Ascending aorta (tissue), 2 donors: ENCODE data around the gene TSACC. TPM values are rescaled to one million over a fixed set of nuclear protein-coding genes. Genes with fewer than 3 reads are reported as not detected.
"Not testable (repeated sequence)": the region's sequence is repeated elsewhere in the genome, so short reads cannot be mapped to it uniquely, and the experiment has no call there.

Experiments
- DNase-seq, 2 donors: peaks; one replicate each; pipeline ENCODE4 v3.0.0-alpha.2; 2019; ENCODE audit warnings: low spot score in 2 of 2
- H3K27ac ChIP-seq, 2 donors: fragments of 200-600 bp; sonication (generic); one replicate each; pipeline ENCODE4 v1.5.1; 2016 to 2017; ENCODE audit warnings: mild to moderate bottlenecking in 1 of 2
- H3K27me3 ChIP-seq: fragments of 200-600 bp; sonication (generic); one replicate; pipeline ENCODE4 v1.5.1; 2017
- H3K36me3 ChIP-seq, 2 donors: fragments of 200-600 bp; sonication (generic); one replicate each; pipeline ENCODE4 v1.5.1; 2016
- H3K4me1 ChIP-seq, 2 donors: fragments of 200-600 bp; sonication (generic); one replicate each; pipeline ENCODE4 v1.5.1; 2016 to 2017; ENCODE audit warnings: mild to moderate bottlenecking in 1 of 2
- H3K4me3 ChIP-seq, 2 donors: fragments of 200-600 bp; sonication (generic); one replicate each; pipeline ENCODE4 v1.5.1; 2016 to 2017; ENCODE audit warnings: mild to moderate bottlenecking in 1 of 2
- H3K9me3 ChIP-seq, 2 donors: fragments of 200-600 bp; sonication (generic); one replicate each; pipeline ENCODE4 v1.5.1; 2016
- CTCF ChIP-seq, 3 experiments: fragments of 200-600 bp in 2 of 3; fragments of 450-650 bp in 1 of 3; sonication (generic) in 2 of 3; IDR thresholded peaks; one replicate each; pipeline ENCODE4 v1.5.1; 2016 to 2019; ENCODE audit warnings: antibody characterized with exemption in 3 of 3, mild to moderate bottlenecking in 1 of 3, moderate library complexity in 1 of 3
- intact Hi-C: fragments of 100-400 bp; cut with DNase I; formaldehyde crosslinking; loops from one replicate; pipeline ENCODE4 v1.15.1; 2023
- total RNA-seq: library from RNA; depleted of rRNA; stranded (reverse); fragments of >200 nt; gene quantifications from one replicate; pipeline ENCODE4 v1.1.0, GENCODE V29; 2016

TSACC gene
- total RNA-seq, 1 donor from 2014 or later, result not detected

GRCh38 chr1:156347331-156347730 lies 9.0 kb downstream of the TSACC start:
- TF ChIP-seq CTCF (IDR thresholded peaks at IDR 0.05), result no peak
- DNase-seq, result no peak

GRCh38 chr1:156352481-156352880 lies 14.2 kb downstream of the TSACC start:
- H3K36me3 ChIP-seq, H3K9me3 ChIP-seq, H3K27me3 ChIP-seq, intact Hi-C loops, H3K4me3 ChIP-seq, H3K4me1 ChIP-seq, DNase-seq, H3K27ac ChIP-seq: not testable (repeated sequence)

More at GRCh38 chr1:156347331-156347730, 9.0 kb downstream of the TSACC start:
- no peaks in the 10 kb centered on the region for H3K4me1 ChIP-seq
- no peaks in the 10 kb centered on the region for H3K36me3 ChIP-seq
- no peak overlapping the region for H3K4me3 ChIP-seq
- intact Hi-C loops, result no loop called here
- no peaks in the 10 kb centered on the region for H3K27me3 ChIP-seq
- H3K9me3 ChIP-seq, result no peaks in the 10 kb centered on the region
- no peak overlapping the region for H3K27ac ChIP-seq

- Histone ChIP-seq H3K27me3 (no peaks in the 10 kb centered on the region), H3K27ac (no peak overlapping the region), H3K4me3 (no peak overlapping the region), H3K36me3 (no peaks in the 10 kb centered on the region), H3K9me3 (no peaks in the 10 kb centered on the region), H3K4me1 (no peaks in the 10 kb centered on the region)
- no peak for TF ChIP-seq CTCF (IDR thresholded peaks at IDR 0.05)
- DNase-seq, result no peak
- intact Hi-C loops, result no loop called here
Measured at GRCh38 chr1:156356262-156356874, 18.0 kb downstream of the TSACC start.

GRCh38 chr1:156356875-156357534 lies 18.7 kb downstream of the TSACC start:
- no peak overlapping the region for H3K27ac ChIP-seq
- no peak for DNase-seq
- no peaks in the 10 kb centered on the region for H3K4me1 ChIP-seq
- TF ChIP-seq CTCF (IDR thresholded peaks at IDR 0.05), result peak in 2 of 3 experiments; percentile 14 to 20
- H3K36me3 ChIP-seq, result no peaks in the 10 kb centered on the region
- H3K4me3 ChIP-seq, result no peak overlapping the region
- no peaks in the 10 kb centered on the region for H3K27me3 ChIP-seq
- intact Hi-C loops, result no loop called here
- no peaks in the 10 kb centered on the region for H3K9me3 ChIP-seq

DNA sequence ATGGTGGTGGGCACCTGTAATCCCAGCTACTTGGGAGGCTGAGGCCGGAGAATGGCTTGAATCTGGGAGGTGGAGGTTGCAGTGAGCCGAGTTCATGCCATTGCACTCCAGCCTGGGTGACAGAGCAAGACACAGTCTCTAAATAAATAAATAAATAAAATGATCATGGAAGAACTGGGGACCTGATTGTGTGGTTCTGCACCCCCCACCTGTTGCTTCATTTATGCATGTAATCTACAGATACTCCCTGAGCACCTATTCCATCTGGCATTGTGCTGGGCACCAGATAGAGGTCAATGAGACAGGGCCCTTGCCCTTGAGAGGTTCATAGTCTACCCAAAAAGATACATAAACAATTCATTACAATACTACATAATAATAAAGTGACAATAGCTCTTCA lies 19.7 kb downstream of the TSACC start:
- Histone ChIP-seq H3K4me1 (no peaks in the 10 kb centered on the region), H3K27ac (no peak overlapping the region), H3K9me3 (no peaks in the 10 kb centered on the region), H3K36me3 (no peaks in the 10 kb centered on the region), H3K27me3 (no peaks in the 10 kb centered on the region), H3K4me3 (no peak overlapping the region)
- TF ChIP-seq CTCF (IDR thresholded peaks at IDR 0.05), result no peak
- intact Hi-C loops, result no loop called here
- DNase-seq, result no peak

- no peak overlapping the region for H3K4me3 ChIP-seq
- H3K27ac ChIP-seq, result no peak overlapping the region
- H3K36me3 ChIP-seq, result no peaks in the 10 kb centered on the region
- H3K27me3 ChIP-seq, result no peaks in the 10 kb centered on the region
- H3K9me3 ChIP-seq, result no peaks in the 10 kb centered on the region
- no peaks in the 10 kb centered on the region for H3K4me1 ChIP-seq
- TF ChIP-seq CTCF (IDR thresholded peaks at IDR 0.05), result no peak
- DNase-seq, result no peak
- intact Hi-C loops, result no loop called here
Measured at GRCh38 chr1:156358641-156359040, 20.3 kb downstream of the TSACC start.
